ENCODE measurements around the gene C4orf54. TPM values are rescaled to one million over a fixed set of nuclear protein-coding genes. Genes with fewer than 3 reads are reported as not detected.

Gene C4orf54
- total RNA-seq, 3 donors from 2014 or later: not detected

- DNase-seq (ENCODE audit: low spot score in 2 of 2): no peak
- H3K36me3 ChIP-seq: no peaks in the 10 kb centered on the region
- H3K4me1 ChIP-seq: no peaks in the 10 kb centered on the region
- intact Hi-C loops (cut with DNase I; ENCODE audit: low total_unique reads): no loop called here
- H3K27ac ChIP-seq: no peak overlapping the region
- H3K9me3 ChIP-seq: peaks cover 8 to 19% of the 10 kb centered on the region in 2 donors
- TF ChIP-seq POLR2AphosphoS5 (IDR thresholded peaks at IDR 0.05) (no peak), POLR2A (IDR thresholded peaks at IDR 0.05) (no peak)
- TF ChIP-seq, protein P1, sequence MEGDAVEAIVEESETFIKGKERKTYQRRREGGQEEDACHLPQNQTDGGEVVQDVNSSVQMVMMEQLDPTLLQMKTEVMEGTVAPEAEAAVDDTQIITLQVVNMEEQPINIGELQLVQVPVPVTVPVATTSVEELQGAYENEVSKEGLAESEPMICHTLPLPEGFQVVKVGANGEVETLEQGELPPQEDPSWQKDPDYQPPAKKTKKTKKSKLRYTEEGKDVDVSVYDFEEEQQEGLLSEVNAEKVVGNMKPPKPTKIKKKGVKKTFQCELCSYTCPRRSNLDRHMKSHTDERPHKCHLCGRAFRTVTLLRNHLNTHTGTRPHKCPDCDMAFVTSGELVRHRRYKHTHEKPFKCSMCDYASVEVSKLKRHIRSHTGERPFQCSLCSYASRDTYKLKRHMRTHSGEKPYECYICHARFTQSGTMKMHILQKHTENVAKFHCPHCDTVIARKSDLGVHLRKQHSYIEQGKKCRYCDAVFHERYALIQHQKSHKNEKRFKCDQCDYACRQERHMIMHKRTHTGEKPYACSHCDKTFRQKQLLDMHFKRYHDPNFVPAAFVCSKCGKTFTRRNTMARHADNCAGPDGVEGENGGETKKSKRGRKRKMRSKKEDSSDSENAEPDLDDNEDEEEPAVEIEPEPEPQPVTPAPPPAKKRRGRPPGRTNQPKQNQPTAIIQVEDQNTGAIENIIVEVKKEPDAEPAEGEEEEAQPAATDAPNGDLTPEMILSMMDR (IDR thresholded peaks at IDR 0.05): no peak
- no peak overlapping the region for H3K4me3 ChIP-seq
- H3K27me3 ChIP-seq: no peaks in the 10 kb centered on the region
Observed at GRCh38 chr4:99687120-99687519, 29.5 kb upstream of the C4orf54 start.

- no peak overlapping the region for H3K27ac ChIP-seq
- intact Hi-C loops (cut with DNase I; ENCODE audit: low total_unique reads): no loop called here
- H3K4me3 ChIP-seq: no peak overlapping the region
- H3K4me1 ChIP-seq: no peaks in the 10 kb centered on the region
- no peak for TF ChIP-seq POLR2A (IDR thresholded peaks at IDR 0.05)
- TF ChIP-seq, protein P1 (IDR thresholded peaks at IDR 0.05): no peak
- TF ChIP-seq POLR2AphosphoS5 (IDR thresholded peaks at IDR 0.05): no peak
- H3K36me3 ChIP-seq: no peaks in the 10 kb centered on the region
- no peak for DNase-seq (ENCODE audit: low spot score in 2 of 2)
- H3K9me3 ChIP-seq: peaks cover 0 to under 1% of the 10 kb centered on the region in 2 donors
- no peaks in the 10 kb centered on the region for H3K27me3 ChIP-seq
Observed at GRCh38 chr4:99685234-99685633, 27.6 kb upstream of the C4orf54 start.

- Histone ChIP-seq H3K27ac (no peak overlapping the region), H3K4me1 (no peaks in the 10 kb centered on the region), H3K27me3 (no peaks in the 10 kb centered on the region), H3K4me3 (no peak overlapping the region), H3K9me3 (no peaks in the 10 kb centered on the region), H3K36me3 (no peaks in the 10 kb centered on the region)
- intact Hi-C loops (cut with DNase I; ENCODE audit: low total_unique reads): no loop called here
- no peak for DNase-seq (ENCODE audit: low spot score in 2 of 2)
- TF ChIP-seq, protein P1 (IDR thresholded peaks at IDR 0.05): no peak
- TF ChIP-seq POLR2A (IDR thresholded peaks at IDR 0.05) (no peak), POLR2AphosphoS5 (IDR thresholded peaks at IDR 0.05) (no peak)
Observed at GRCh38 chr4:99683895-99684294, 26.3 kb upstream of the C4orf54 start.

- Histone ChIP-seq H3K27ac (no peak overlapping the region), H3K4me3 (no peak overlapping the region), H3K27me3 (no peaks in the 10 kb centered on the region), H3K36me3 (no peaks in the 10 kb centered on the region), H3K4me1 (no peaks in the 10 kb centered on the region), H3K9me3 (no peaks in the 10 kb centered on the region)
- no peak for DNase-seq (ENCODE audit: low spot score in 2 of 2)
- TF ChIP-seq POLR2A (IDR thresholded peaks at IDR 0.05) (no peak), POLR2AphosphoS5 (IDR thresholded peaks at IDR 0.05) (no peak)
- TF ChIP-seq, protein P1 (IDR thresholded peaks at IDR 0.05): no peak
- intact Hi-C loops (cut with DNase I; ENCODE audit: low total_unique reads): no loop called here
Observed at GRCh38 chr4:99679976-99680375, 22.3 kb upstream of the C4orf54 start.

- Histone ChIP-seq H3K36me3 (no peaks in the 10 kb centered on the region), H3K9me3 (no peaks in the 10 kb centered on the region), H3K27ac (no peak overlapping the region), H3K4me1 (no peaks in the 10 kb centered on the region), H3K4me3 (no peak overlapping the region), H3K27me3 (no peaks in the 10 kb centered on the region)
- TF ChIP-seq POLR2AphosphoS5 (IDR thresholded peaks at IDR 0.05): no peak
- TF ChIP-seq, protein P1 (IDR thresholded peaks at IDR 0.05): no peak
- intact Hi-C loops (cut with DNase I; ENCODE audit: low total_unique reads): no loop called here
- no peak for DNase-seq (ENCODE audit: low spot score in 2 of 2)
Observed at GRCh38 chr4:99679204-99679603, 21.6 kb upstream of the C4orf54 start.
